ENCODE data around the gene MRPS9. TPM values are rescaled to one million over a fixed set of nuclear protein-coding genes. Genes with fewer than 3 reads are reported as not detected.

MRPS9 gene
- 30.5 and 39.3 TPM in 2 replicates for total RNA-seq

GRCh38 chr2:105037572-105038382 is at the start of gene MRPS9:
TSS of gene MRPS9 (plus strand) at chr2:105038069. CDS start at chr2:105038093, 24 bp downstream.

Other genes starting within 250 kb of the MRPS9 start
- not detected in 2 replicates for gene POU3F3, start 184.0 kb upstream of the MRPS9 start, total RNA-seq
- gene GPR45, start 203.7 kb downstream of the MRPS9 start, total RNA-seq = not detected in 2 replicates